Thyroid gland (tissue), 4 donors: Measurements from ENCODE around the gene ZBTB49. TPM values are rescaled to one million over a fixed set of nuclear protein-coding genes. Genes with fewer than 3 reads are reported as not detected.
"Not testable (repeated sequence)": the region's sequence is repeated elsewhere in the genome, so short reads cannot be mapped to it uniquely, and the experiment has no call there.

Experiments
- DNase-seq, 2 donors: peaks; one replicate each; pipeline ENCODE4 v3.0.0-alpha.2; 2019
- H3K27ac ChIP-seq, 3 donors: fragments of 200-600 bp; sonication (generic); 1 replicate in 2 of 3; 2 replicates in 1 of 3; pipeline ENCODE4 v1.5.1; 2016 to 2019; ENCODE audit warnings: mild to moderate bottlenecking in 1 of 3, moderate library complexity in 1 of 3
- H3K27me3 ChIP-seq: fragments of 200-600 bp; sonication (generic); one replicate; pipeline ENCODE4 v1.5.1; 2019
- H3K36me3 ChIP-seq, 2 donors: fragments of 200-600 bp; sonication (generic); one replicate each; pipeline ENCODE4 v1.5.1; 2016 to 2019
- H3K4me1 ChIP-seq, 2 donors: fragments of 200-600 bp; sonication (generic); one replicate each; pipeline ENCODE4 v1.5.1; 2017 to 2019
- H3K4me3 ChIP-seq, 3 donors: fragments of 200-600 bp; sonication (generic); replicated peaks in 1 of 3; 1 replicate in 2 of 3; 2 replicates in 1 of 3; pipeline ENCODE4 v1.5.1; 2016; ENCODE audit warnings: mild to moderate bottlenecking in 1 of 3
- H3K9me3 ChIP-seq: fragments of 200-600 bp; sonication (generic); one replicate; pipeline ENCODE4 v1.5.1; 2017
- CTCF ChIP-seq, 6 experiments: fragments of 200-600 bp in 3 of 6; fragments of 450-650 bp in 3 of 6; sonication (generic) in 3 of 6; IDR thresholded peaks; one replicate each; pipeline ENCODE4 v1.5.1; 2016 to 2019; ENCODE audit warnings: antibody characterized with exemption in 6 of 6, mild to moderate bottlenecking in 2 of 6, inconsistent platforms in 1 of 6, moderate library complexity in 1 of 6
- POLR2A ChIP-seq, 2 donors: fragments of 450-650 bp; IDR thresholded peaks; one replicate each; pipeline ENCODE4 v1.6.1; 2017; ENCODE audit warnings: antibody characterized with exemption in 2 of 2, mild to moderate bottlenecking in 2 of 2, moderate library complexity in 1 of 2
- WGBS, 2 donors: methylation state at CpG; one replicate each; pipeline ENCODE4 v1.1.5; 2017; 5-methylcytosine and 5-hydroxymethylcytosine counted together
- intact Hi-C: fragments of 100-400 bp; cut with DNase I; formaldehyde crosslinking; loops from one replicate; pipeline ENCODE4 v1.15.1; 2023
- total RNA-seq, 4 donors: library from RNA; depleted of rRNA; stranded (reverse); fragments of >200 nt; gene quantifications; one replicate each; pipeline ENCODE4 v1.2.3, GENCODE V29; 2016

ZBTB49 gene
- total RNA-seq, 4 donors from 2014 or later = 7.5 to 21.7 (median 9.2) TPM

GRCh38 chr4:4256799-4257198 lies 33.3 kb upstream of the ZBTB49 start:
- Histone ChIP-seq H3K27me3 (no peaks in the 10 kb centered on the region), H3K9me3 (no peaks in the 10 kb centered on the region), H3K4me1 (no peaks in the 10 kb centered on the region), H3K27ac (no peak overlapping the region), H3K4me3 (no peak overlapping the region), H3K36me3 (no peaks in the 10 kb centered on the region)
- TF ChIP-seq CTCF (IDR thresholded peaks at IDR 0.05) (no peak), POLR2A (IDR thresholded peaks at IDR 0.05) (no peak)
- intact Hi-C loops = loop anchor here (10.0 kb wide), 1 partner anchor 78 kb away; no protein-coding TSS in a partner anchor
- no peak for DNase-seq
- 71 to 76% methylated on average over 10 of the region's 10 CpGs for WGBS, 2 donors

GRCh38 chr4:4257705-4258104 lies 32.3 kb upstream of the ZBTB49 start:
- 58 to 98% methylated on average over 3 of the region's 3 CpGs for WGBS, 2 donors
- not testable (repeated sequence) for H3K4me1 ChIP-seq, H3K27ac ChIP-seq, H3K27me3 ChIP-seq, H3K4me3 ChIP-seq, H3K36me3 ChIP-seq, H3K9me3 ChIP-seq, DNase-seq
- intact Hi-C loops = loop anchor here (10.0 kb wide), 1 partner anchor 77 kb away; no protein-coding TSS in a partner anchor

- Histone ChIP-seq H3K27ac (no peak overlapping the region), H3K36me3 (no peaks in the 10 kb centered on the region), H3K9me3 (no peaks in the 10 kb centered on the region), H3K4me1 (no peaks in the 10 kb centered on the region), H3K27me3 (no peaks in the 10 kb centered on the region), H3K4me3 (no peak overlapping the region)
- TF ChIP-seq POLR2A (IDR thresholded peaks at IDR 0.05) (no peak), CTCF (IDR thresholded peaks at IDR 0.05) (no peak)
- DNase-seq = no peak
- intact Hi-C loops = loop anchor here (10.0 kb wide), 1 partner anchor 75 kb away; no protein-coding TSS in a partner anchor
- WGBS, 2 donors = 47 to 48% methylated on average over 9 of the region's 9 CpGs
Observed at GRCh38 chr4:4259484-4260100, 30.5 kb upstream of the ZBTB49 start.

- no peaks in the 10 kb centered on the region for H3K9me3 ChIP-seq
- no peaks in the 10 kb centered on the region for H3K27me3 ChIP-seq
- no peak overlapping the region for H3K27ac ChIP-seq
- no peaks in the 10 kb centered on the region for H3K4me1 ChIP-seq
- H3K36me3 ChIP-seq = no peaks in the 10 kb centered on the region
- H3K4me3 ChIP-seq = no peak overlapping the region
- TF ChIP-seq POLR2A (IDR thresholded peaks at IDR 0.05) (no peak), CTCF (IDR thresholded peaks at IDR 0.05) (no peak)
- intact Hi-C loops = no loop called here
- DNase-seq = no peak
- WGBS, 2 donors = 77 to 82% methylated on average over 6 of the region's 6 CpGs
Observed at GRCh38 chr4:4260185-4260751, 29.8 kb upstream of the ZBTB49 start.

- DNase-seq = no peak
- Histone ChIP-seq H3K9me3 (no peaks in the 10 kb centered on the region), H3K27me3 (no peaks in the 10 kb centered on the region), H3K27ac (no peak overlapping the region), H3K4me3 (no peak overlapping the region), H3K36me3 (peaks cover 9 to 12% of the 10 kb centered on the region in 2 donors), H3K4me1 (no peaks in the 10 kb centered on the region)
- TF ChIP-seq CTCF (IDR thresholded peaks at IDR 0.05) (no peak), POLR2A (IDR thresholded peaks at IDR 0.05) (no peak)
- intact Hi-C loops = no loop called here
- WGBS, 2 donors = 88 to 91% methylated on average over 5 of the region's 5 CpGs
Observed at GRCh38 chr4:4267981-4268380, 22.1 kb upstream of the ZBTB49 start.
